NCI-H1092 treated with DMSO at 0.1 percent for 48 hours (cell line): ENCODE measurements around the gene LRRD1.
"Not testable (repeated sequence)": the region's sequence is repeated elsewhere in the genome, so short reads cannot be mapped to it uniquely, and the experiment has no call there.

Experiments used
- DNase-seq: peaks from one replicate; lab custom pipeline; 2025; lab: John Stamatoyannopoulos, UW

Gene LRRD1

DNA sequence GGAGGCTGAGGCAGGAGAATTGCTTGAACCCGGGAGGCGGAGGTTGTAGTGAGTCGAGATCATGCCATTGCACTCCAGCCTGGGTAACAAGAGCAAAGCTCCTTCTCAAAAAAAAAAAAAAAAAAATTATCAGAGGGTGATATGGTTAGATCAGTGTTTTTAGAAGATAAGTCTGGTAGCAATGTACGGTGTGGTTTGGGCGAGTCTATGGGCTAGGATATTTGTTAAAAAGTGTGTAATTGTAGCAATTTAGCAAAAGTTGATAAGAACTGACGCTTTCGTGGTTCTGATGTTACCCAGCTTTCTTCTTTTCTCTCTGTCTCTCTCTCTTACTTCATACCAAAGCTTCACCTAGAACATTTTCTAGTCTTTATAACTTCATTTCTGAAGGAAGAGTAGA lies 37.8 kb downstream of the LRRD1 start:
- no peak for DNase-seq

DNA sequence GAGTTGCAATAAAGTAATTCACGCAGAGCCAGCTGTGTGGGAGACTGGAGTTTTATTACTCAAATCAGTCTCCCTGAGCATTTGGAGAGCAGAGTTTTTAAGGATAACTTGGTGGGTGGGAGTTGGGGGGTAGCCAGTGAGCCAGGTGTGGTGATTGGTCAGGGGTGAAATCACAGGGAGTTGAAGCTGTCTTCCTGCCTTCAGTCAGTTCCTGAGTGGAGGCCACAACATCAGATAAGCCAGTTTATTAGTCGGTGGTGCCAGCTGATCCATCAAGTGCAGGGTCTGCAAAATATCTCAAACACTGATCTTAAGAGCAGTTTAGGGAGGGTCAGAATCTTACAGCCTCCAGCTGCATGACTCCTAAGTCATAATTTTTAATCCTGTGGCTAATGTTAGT lies 41.4 kb downstream of the LRRD1 start:
- DNase-seq: no peak

GRCh38 chr7:92135052-92135889 lies 43.7 kb downstream of the LRRD1 start:
- peak; percentile 78 for DNase-seq

- DNase-seq: peak; percentile 98
Observed at GRCh38 chr7:92134271-92135051, 44.5 kb downstream of the LRRD1 start, which contains the start of gene CYP51A1. CYP51A1 (minus strand) TSS chr7:92134477; CDS start chr7:92134364, 113 bp downstream.

DNA sequence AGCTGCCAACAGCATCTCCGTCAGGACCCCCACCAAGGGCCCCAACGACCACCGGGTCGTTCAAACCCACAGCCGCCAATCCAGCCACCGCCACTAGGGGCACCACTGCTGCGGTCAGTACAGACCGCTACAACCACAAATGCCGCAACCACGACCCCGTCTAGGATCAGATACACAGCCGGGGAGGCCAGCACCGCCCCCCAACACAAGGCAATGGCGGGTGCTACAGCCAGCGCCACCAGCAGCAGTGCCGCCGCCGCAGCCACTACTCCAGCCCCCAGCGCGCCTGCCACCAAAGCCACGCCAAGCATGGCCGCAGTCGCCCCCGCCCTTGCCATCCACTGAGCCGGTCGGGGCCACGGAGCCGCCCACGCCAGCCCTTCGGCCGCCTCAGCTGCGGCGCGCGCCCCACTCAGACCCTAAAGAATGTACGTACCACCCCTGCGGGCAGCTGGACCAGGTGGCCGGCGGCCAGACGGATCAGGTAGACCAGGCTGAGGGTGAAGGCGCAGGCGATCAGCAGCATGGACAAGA lies 45.1 kb downstream of the LRRD1 start:
- DNase-seq: peak; percentile 84

DNA sequence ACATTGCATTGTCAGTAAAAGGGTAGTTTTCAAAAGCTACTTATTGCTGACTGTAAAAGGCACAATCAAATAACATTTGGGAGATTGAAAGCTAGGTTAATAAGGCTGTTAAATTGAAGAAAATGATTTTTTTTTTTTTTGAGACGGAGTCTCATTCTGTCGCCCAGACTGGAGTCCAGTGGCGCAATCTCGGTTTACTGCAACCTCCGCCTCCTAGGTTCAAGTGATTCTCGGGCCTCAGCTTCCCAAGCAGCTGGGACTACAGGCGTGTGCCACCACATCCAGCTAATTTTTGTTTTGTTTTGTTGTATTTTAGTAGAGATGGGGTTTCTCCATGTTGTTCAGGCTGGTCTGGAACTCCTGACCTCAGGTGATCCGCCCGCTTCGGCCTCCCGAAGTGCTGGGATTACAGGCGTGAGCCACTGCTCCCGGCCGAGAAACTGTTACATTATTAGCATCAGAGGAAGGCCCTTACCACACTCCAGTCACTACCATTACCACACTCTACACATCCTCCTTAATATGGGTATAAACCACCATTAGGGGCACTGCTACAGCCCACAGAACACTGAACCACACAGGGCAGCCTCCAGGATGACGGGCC lies 45.7 kb downstream of the LRRD1 start:
- no peak for DNase-seq

DNA sequence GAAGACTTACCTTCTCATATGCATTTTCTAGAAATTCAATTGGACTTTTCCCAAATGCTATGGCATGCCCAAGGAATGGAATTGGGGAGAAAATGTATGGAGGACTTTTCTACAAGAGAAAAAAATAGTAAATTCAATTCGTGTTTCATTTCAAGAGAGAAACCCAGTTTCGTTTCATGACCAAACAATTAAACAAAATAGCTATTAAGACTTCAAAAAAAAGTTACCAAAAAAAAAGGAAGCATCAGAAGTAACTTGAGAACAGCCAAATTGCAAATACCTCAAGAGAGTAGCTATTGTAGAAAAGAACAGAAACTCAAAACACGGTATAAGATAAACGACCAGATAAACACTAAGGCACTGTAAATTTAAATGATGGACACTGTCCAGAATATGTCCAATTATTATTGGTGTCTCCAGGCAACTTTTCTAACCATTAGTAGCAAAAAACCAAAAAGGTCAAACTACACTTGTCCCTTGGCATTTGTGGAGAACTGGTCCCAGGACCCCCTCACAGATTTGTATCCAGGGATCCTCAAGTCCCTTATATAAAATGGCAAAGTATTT lies 47.1 kb downstream of the LRRD1 start:
- DNase-seq: no peak

DNA sequence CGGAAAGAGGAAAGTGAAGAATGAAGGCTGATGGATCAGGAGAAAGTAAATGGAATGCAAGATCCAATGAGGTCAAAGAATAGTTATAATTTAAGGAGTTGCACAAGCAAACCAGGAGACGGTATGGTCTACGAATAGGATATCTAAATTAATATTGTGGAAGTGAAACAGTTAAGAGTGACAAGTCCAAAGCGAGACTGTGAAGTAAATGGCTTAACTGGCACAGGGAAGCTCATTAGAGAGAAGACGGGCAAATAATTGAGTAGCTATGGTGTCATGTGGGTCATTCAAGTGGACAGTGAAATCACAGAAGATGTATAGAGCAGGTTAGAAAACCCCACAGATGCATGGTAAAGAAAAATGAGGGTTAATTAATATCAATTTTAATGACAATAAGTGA lies 47.8 kb downstream of the LRRD1 start:
- no peak for DNase-seq

DNA sequence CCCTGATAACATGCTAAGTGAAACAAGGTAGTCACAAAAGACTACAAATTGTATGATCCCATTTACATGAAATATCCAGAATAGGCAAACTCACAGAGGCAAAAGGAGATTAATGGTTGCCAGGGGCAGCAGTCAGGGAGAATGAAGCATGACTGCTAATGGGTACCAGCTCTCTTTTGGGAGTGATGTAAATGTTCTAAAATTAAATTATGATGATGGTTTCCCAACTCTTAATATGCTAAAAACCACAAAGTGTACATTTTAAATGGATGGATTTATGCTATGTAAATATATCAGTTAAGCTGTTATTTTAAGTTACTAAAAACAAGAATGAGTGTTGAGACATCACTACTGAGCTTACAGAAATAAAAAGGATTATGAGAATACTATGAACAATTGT lies 57.3 kb downstream of the LRRD1 start:
- DNase-seq: no peak

GRCh38 chr7:92119213-92119759 lies 59.7 kb downstream of the LRRD1 start:
- DNase-seq: no peak

DNA sequence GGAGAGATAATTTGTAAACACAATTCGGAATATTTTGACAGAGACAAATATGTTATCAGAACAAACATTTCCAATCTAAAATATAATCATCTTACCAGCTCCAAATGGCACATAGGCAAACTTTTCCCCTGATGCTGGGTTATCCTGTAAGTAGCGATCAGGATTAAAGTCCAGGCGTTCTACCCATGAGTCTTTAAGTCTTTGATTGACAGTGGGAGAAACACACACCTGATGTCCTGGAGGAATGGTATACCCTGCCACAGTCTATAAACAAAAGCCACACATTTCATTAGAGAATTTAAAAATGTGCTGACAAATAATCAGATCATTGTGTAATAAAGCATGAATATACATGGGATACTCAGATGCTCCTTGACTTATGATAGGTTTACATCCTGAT lies 62.0 kb downstream of the LRRD1 start:
- DNase-seq: no peak

DNA sequence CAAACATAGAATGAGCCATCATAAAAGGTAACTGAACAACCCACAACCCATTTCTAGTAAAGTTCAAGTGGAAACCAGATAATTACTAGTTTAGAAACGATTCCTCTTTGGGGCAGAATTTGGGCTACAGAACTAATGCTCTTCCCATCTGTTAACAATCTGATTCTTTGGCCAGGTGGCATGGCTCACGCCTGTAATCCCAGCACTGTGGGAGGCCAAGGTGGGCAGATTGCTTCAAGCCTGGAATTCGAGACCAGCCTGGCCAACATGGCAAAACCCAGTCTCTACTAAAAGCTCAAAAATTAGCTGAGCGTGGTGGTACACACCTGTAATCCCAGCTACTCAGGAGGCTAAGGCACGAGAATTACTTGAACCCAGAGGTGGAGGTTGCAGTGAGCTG lies 63.1 kb downstream of the LRRD1 start:
- DNase-seq: no peak

DNA sequence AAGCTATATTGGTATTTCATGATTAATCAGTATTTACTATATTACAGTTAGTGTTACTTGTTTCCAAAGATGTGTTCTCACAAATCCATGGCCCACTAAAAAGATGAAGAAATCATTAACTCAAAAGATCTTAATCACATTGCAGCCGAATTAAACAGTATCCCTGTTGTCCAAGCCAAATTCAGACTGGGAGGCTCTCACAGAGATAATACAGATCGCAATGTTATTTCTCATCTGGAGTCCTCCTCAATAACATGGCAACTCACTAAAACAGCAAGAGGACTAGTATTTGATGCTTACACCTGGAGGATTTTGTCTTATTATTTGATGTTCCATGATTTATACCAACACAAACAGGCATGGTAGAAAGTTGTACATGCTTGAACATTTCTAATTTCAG lies 68.1 kb downstream of the LRRD1 start:
- no peak for DNase-seq

GRCh38 chr7:92108821-92109220 lies 70.1 kb downstream of the LRRD1 start:
- DNase-seq: no peak

GRCh38 chr7:92102862-92103261 lies 76.1 kb downstream of the LRRD1 start:
- not testable (repeated sequence) for DNase-seq

DNA sequence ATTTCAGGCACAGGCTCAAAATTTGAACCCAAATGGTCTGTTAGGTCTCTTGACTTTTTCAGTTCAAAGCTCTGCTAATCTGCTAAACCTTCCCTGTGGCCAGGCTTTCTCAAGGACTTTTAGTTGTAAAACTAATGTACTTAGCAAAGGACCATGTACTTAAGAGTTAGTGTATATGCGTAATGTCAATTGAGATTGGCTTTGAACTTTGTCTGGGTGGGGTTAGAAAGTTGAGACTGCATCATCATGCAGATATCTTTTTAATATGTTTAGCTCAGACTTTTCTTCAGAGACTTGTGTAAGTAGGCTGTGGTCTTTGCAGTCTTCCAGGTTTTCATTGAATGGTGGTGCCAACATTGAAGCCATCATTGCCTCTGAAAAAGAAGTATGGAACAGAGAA lies 78.4 kb downstream of the LRRD1 start:
- DNase-seq: no peak

GRCh38 chr7:92095380-92095779 lies 83.6 kb downstream of the LRRD1 start:
- no peak for DNase-seq
